ENCODE results near the gene YIPF3. TPM values are rescaled to one million over a fixed set of nuclear protein-coding genes. Genes with fewer than 3 reads are reported as not detected.

YIPF3 gene
- total and polyA plus RNA-seq, 8 donors = 18.7 to 107 (median 59.6) TPM

DNA sequence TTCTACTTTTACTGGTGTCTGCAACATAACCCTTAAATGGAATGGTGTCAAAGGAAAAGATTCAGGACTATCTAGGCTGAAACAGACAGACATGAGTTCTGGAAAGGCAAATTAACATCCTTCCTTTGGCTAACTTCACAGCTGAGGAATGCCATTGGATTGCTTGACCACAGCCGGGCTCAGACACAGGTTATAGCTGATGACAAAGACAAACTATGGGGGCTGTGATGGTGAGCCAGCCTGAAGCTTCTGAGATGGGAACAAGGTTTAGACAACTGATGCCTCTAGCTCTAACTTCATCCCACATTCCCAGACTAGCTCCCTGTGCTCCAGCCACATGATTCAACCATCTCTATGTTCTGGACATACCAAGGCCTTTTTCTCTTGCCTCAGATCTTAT is 15.5 kb upstream of the YIPF3 start:
- Histone ChIP-seq H3K4me3 (no peak overlapping the region), H3K27me3 (no peaks in the 10 kb centered on the region), H3K27ac (no peak overlapping the region), H3K4me1 (no peaks in the 10 kb centered on the region), H3K9me3 (no peaks in the 10 kb centered on the region), H3K36me3 (peaks cover 36 to 94% (median 93%) of the 10 kb centered on the region in 4 donors)
- 82 to 100% (median 95%) methylated on average over 1 of the region's 1 CpG for WGBS, 5 donors
- no peak for TF ChIP-seq POLR2A (IDR thresholded peaks at IDR 0.05)
- TF ChIP-seq, protein P1, sequence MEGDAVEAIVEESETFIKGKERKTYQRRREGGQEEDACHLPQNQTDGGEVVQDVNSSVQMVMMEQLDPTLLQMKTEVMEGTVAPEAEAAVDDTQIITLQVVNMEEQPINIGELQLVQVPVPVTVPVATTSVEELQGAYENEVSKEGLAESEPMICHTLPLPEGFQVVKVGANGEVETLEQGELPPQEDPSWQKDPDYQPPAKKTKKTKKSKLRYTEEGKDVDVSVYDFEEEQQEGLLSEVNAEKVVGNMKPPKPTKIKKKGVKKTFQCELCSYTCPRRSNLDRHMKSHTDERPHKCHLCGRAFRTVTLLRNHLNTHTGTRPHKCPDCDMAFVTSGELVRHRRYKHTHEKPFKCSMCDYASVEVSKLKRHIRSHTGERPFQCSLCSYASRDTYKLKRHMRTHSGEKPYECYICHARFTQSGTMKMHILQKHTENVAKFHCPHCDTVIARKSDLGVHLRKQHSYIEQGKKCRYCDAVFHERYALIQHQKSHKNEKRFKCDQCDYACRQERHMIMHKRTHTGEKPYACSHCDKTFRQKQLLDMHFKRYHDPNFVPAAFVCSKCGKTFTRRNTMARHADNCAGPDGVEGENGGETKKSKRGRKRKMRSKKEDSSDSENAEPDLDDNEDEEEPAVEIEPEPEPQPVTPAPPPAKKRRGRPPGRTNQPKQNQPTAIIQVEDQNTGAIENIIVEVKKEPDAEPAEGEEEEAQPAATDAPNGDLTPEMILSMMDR (IDR thresholded peaks at IDR 0.05) = no peak
- TF ChIP-seq EP300 (IDR thresholded peaks at IDR 0.05) = no peak
- TF ChIP-seq POLR2AphosphoS5 (IDR thresholded peaks at IDR 0.05) = no peak
- no peak for DNase-seq
- intact Hi-C loops (cut with DNase I; ENCODE audit: low total_unique reads) = no loop called here

DNA sequence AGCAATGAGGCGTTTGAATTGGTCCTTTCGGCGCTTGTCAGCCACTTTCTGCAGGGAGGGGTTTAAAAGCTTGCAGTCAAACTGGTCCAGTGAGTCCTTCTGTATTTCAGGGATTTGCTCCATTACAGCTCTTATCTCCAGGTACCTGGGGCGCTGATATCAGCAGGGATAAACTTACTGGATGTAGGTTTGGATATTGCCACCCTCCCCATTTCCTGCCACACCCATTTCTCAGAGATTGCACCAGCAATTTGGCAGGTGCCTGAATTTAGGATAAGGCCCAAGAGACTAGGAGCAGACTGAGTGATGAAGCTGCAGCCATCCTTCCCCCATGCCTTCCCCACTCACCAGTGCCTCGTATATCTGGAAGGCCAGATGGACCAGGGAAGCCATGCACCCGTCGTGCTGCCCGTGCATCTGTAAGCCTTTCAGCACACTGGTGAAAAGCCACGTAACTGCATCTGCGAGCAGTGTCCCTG is 7.8 kb upstream of the YIPF3 start:
- peak; percentile 44 to 73 for DNase-seq
- intact Hi-C loops (cut with DNase I; ENCODE audit: low total_unique reads) = no loop called here
- 28 to 65% (median 57%) methylated on average over 8 to 10 of the region's 10 CpGs for WGBS, 5 donors
- H3K4me3 ChIP-seq = no peak overlapping the region
- peaks cover 83 to 100% (median 100%) of the 10 kb centered on the region in 4 donors for H3K36me3 ChIP-seq
- peaks cover 6 to 17% (median 14%) of the 10 kb centered on the region in 4 donors for H3K4me1 ChIP-seq
- no peaks in the 10 kb centered on the region for H3K9me3 ChIP-seq
- no peaks in the 10 kb centered on the region for H3K27me3 ChIP-seq
- TF ChIP-seq EP300 (IDR thresholded peaks at IDR 0.05) (no peak), POLR2AphosphoS5 (IDR thresholded peaks at IDR 0.05) (peak in 2 of 3 donors; percentile 23 to 69), POLR2A (IDR thresholded peaks at IDR 0.05) (no peak)
- TF ChIP-seq, protein P1 (IDR thresholded peaks at IDR 0.05) = no peak
- peak overlapping the region in 2 of 5 donors; percentile 29 to 39 for H3K27ac ChIP-seq

DNA sequence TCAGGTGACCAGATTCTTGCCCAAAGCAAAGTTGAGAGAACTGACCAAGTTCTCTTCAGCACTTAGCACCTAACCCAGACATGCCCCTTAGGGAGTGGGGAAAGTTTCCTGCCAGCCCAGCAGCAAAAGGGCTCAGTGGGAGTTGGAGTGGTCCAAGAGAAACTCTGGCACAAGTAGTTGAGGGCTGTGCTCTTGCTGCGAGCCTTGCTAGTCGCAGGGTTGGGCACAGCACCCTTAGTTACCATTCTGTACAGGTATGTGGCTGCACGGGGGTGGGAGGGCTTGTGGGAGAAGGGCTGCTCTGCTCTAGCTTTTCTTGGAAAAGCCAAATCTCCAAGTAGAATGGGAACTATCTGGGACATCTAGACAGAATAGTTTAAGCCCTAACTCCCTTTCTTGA is 6.6 kb upstream of the YIPF3 start:
- Histone ChIP-seq H3K36me3 (peaks cover 80 to 93% (median 93%) of the 10 kb centered on the region in 4 donors), H3K4me3 (no peak overlapping the region), H3K27ac (peak overlapping the region in 1 of 5 donors; percentile 26), H3K4me1 (peaks cover 13 to 29% (median 22%) of the 10 kb centered on the region in 4 donors), H3K27me3 (no peaks in the 10 kb centered on the region), H3K9me3 (no peaks in the 10 kb centered on the region)
- no peak for DNase-seq
- intact Hi-C loops (cut with DNase I; ENCODE audit: low total_unique reads) = no loop called here
- no peak for TF ChIP-seq POLR2A (IDR thresholded peaks at IDR 0.05)
- TF ChIP-seq POLR2AphosphoS5 (IDR thresholded peaks at IDR 0.05) = no peak
- TF ChIP-seq EP300 (IDR thresholded peaks at IDR 0.05) = no peak
- TF ChIP-seq, protein P1 (IDR thresholded peaks at IDR 0.05) = no peak
- 89 to 100% (median 96%) methylated on average over 1 to 3 of the region's 3 CpGs for WGBS, 5 donors

DNA sequence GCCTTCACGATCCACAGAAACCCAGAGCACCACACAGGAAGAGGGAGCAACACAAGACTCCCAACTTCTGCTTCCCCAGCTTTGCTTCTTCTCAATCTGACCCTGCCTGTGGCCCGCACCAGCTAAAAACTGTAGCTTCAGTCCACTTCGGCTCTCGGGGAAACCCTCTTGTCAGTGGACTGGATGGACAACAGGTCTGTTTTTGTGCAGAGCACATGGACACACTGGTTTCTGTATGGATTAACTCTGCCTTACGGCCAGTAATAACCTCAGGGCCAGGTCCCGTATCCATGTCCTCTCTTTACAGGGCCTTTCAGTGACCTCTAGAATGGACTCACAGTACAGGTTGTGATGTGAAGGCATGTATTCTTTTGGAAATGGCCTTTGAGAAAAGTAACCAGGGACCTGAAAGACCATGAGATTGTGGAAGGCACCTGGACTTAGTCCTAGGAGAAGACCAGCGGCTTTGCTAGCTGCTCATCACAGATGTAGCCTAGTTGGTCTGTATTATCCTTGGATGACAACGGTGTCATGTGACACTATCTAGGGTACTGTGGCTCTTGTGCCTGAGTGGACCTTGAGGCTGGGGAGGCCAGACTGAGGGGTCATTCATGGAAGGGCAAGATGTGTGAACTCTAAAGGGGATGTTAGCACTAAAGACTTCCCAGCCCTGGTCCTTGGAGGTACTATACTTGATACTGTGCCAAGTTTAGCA is 6.0 kb upstream of the YIPF3 start:
- 88 to 94% (median 91%) methylated on average over 8 of the region's 8 CpGs for WGBS, 5 donors
- Histone ChIP-seq H3K27ac (peak overlapping the region in 1 of 5 donors; percentile 26), H3K27me3 (no peaks in the 10 kb centered on the region), H3K36me3 (peaks cover 76 to 88% (median 87%) of the 10 kb centered on the region in 4 donors), H3K4me1 (peaks cover 19 to 35% (median 28%) of the 10 kb centered on the region in 4 donors), H3K9me3 (no peaks in the 10 kb centered on the region), H3K4me3 (no peak overlapping the region)
- DNase-seq = no peak
- intact Hi-C loops (cut with DNase I; ENCODE audit: low total_unique reads) = no loop called here
- TF ChIP-seq, protein P1 (IDR thresholded peaks at IDR 0.05) = no peak
